ENCODE measurements around the gene GALNT12.

GALNT12 gene

DNA sequence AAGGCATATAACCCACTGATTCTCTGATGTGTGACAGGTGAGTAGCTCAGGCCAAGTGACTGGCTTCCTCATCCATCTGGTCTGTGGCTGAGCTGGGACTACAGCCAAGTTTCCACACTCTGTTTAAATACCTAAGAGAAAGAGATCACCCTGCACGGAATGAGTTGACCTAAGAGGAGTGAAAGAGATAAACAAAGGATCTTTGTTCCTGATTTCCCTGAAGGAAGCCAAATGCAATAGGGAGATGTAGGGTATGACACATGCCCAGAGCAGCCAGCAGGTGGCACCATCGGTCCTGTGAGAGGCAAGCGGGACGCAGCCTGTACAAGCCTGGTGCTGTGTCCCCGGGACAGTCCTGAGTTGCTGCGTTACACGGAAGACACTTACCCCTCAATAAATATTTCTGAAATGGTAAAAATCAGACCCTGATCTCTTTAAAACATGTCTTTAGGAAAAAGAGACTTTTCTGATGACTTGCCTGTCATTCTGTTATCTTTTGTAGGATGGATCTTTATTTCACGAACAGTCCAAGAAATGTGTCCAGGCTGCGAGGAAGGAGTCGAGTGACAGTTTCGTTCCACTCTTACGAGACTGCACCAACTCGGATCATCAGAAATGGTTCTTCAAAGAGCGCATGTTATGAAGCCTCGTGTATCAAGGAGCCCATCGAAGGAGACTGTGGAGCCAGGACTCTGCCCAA is 41.1 kb downstream of the GALNT12 start:
- peak; percentile 85 for DNase-seq (ENCODE audit: low read depth)
- no peak overlapping the region for H3K4me3 ChIP-seq (ENCODE audit: low read depth, low read length)
- TF ChIP-seq, protein P1, sequence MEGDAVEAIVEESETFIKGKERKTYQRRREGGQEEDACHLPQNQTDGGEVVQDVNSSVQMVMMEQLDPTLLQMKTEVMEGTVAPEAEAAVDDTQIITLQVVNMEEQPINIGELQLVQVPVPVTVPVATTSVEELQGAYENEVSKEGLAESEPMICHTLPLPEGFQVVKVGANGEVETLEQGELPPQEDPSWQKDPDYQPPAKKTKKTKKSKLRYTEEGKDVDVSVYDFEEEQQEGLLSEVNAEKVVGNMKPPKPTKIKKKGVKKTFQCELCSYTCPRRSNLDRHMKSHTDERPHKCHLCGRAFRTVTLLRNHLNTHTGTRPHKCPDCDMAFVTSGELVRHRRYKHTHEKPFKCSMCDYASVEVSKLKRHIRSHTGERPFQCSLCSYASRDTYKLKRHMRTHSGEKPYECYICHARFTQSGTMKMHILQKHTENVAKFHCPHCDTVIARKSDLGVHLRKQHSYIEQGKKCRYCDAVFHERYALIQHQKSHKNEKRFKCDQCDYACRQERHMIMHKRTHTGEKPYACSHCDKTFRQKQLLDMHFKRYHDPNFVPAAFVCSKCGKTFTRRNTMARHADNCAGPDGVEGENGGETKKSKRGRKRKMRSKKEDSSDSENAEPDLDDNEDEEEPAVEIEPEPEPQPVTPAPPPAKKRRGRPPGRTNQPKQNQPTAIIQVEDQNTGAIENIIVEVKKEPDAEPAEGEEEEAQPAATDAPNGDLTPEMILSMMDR (IDR thresholded peaks at IDR 0.05; ENCODE audit: insufficient read depth, low read depth, low read length, missing control alignments) = peak; percentile 94

DNA sequence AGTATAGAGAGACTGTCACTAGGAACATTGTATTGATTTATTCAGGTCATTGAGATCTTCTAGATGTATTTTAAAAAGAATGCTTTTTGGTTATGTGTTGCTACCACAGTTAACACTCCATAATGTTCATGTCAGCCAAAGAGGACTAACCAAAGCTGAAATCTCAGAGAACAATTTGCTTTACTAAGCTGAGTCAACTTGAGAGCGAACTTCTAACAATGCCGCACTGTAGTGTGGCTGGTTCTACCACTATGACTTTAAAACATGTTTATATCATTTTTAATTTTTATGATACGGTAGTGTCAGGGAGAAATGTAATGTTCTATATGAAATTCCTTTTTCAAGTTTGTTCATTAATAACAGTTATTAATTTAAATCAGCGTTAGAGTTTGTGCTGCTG is 42.1 kb downstream of the GALNT12 start:
- H3K4me3 ChIP-seq (ENCODE audit: low read depth, low read length) = no peak overlapping the region
- DNase-seq (ENCODE audit: low read depth) = no peak

DNA sequence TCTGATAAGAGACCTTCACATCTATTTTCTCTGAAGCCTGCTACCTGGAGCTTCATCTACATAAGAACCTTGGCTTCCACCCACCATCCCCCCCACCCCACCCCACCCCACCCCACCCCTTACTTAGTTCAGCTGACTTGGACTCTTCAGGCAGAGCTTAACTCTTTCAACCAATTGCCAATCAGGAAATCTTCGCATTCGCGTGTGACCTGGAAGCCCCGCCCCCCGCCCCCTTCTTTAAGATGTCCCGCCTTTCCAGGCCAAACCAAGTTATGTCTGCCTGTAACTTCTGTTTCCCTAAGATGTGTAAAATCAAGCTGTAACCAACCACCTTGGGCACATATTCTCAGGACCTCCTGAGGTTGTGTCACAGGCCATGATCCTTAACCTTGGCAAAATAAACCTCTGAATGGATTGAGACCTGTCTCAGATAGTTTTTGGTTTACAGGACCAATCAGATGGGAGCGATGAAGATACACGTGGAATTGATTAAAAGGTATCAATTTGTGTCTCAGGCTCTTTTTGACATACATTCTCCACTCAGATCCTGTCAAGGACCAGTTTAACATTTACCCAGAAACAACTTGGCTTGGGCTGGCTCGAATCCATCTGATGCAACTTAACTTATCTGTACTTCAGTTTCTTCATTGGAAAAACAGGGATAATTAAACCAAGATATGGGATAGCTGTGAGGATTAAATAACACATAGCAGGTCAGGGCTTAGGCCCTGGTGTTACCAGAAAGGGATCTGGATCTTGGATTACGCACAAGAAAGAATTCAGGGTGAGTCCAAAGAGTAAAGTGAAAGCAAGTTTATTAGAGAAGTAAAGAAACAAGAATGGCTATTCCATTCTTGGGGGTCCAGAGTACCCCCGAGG is 43.6 kb downstream of the GALNT12 start:
- no peak overlapping the region for H3K4me3 ChIP-seq (ENCODE audit: low read depth, low read length)
- TF ChIP-seq, protein P1 (IDR thresholded peaks at IDR 0.05; ENCODE audit: insufficient read depth, low read depth, low read length, missing control alignments) = no peak
- DNase-seq (ENCODE audit: low read depth) = no peak

More for the DNA sequence above, 42.1 kb downstream of the GALNT12 start:
- TF ChIP-seq, protein P1 (IDR thresholded peaks at IDR 0.05; ENCODE audit: insufficient read depth, low read depth, low read length, missing control alignments) = no peak

DNA sequence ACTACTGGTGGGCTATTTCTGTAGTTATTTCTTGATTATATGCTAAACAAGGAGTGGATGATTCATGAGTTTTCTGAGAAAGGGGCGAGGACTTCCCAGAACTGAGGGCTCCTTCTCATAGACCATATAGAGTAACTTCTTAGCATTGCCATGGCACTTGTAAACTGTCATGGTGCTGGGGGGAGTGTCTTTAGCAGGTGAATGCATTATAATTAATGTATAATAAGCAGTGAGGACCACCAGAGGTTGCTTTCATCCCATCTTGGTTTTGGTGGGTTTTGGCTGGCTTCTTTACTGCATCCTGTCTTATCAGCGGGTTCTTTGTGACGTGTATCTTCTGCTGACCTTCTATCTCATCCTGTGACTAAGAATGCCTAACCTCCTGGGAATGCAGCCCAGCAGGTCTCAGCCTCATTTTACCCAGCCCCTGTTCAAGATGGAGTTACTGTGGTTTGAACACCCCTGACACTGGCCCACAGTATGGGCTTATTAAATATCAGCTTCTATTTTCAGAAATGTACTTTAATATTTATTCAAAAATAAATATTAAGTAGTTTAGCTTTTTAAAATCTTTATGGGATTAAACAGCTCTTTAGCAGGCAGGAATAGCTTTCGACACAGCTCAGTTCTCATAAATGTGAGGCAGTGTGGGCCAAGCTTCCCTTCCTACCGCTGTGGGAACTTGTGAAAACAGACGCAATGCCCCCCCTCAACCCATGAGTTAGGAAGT is 44.4 kb downstream of the GALNT12 start:
- no peak overlapping the region for H3K4me3 ChIP-seq (ENCODE audit: low read depth, low read length)
- TF ChIP-seq, protein P1 (IDR thresholded peaks at IDR 0.05; ENCODE audit: insufficient read depth, low read depth, low read length, missing control alignments) = no peak
- DNase-seq (ENCODE audit: low read depth) = no peak

DNA sequence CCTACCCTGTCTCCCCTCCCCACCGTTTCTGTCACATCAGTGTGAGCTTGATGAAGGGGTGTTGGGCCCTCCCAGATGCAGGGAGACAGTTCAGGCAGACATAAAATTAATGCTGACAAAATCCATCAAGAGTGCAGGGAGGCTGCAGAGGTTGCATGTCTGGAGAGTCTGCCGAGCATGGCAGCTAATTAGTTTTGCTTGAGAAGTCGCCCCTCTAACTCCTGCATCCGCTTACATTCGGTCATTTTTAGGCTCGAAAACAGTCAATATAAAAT is 44.9 kb downstream of the GALNT12 start:
- no peak overlapping the region for H3K4me3 ChIP-seq (ENCODE audit: low read depth, low read length)
- TF ChIP-seq, protein P1 (IDR thresholded peaks at IDR 0.05; ENCODE audit: insufficient read depth, low read depth, low read length, missing control alignments) = no peak
- DNase-seq (ENCODE audit: low read depth) = no peak

DNA sequence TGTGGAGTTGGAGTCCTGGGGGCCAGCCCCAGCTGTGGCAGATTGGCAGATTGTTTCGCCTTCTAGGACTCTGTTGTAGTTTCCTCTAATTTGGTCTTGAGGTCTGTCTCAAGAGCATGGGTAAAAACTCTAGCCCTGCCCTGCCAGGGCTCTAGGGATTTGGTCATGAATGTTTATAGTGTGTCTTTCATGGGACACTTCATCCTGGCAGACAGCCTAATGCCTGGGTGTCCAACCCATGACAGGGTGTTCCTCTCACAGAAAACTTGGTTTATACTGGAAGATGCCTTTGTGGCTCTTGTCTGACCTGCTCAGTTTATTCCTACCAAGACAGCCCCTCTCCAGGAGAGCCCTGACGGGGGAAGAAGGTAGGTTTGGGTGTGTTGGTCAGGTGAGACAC is 45.5 kb downstream of the GALNT12 start:
- no peak for DNase-seq (ENCODE audit: low read depth)
- TF ChIP-seq, protein P1 (IDR thresholded peaks at IDR 0.05; ENCODE audit: insufficient read depth, low read depth, low read length, missing control alignments) = no peak
- H3K4me3 ChIP-seq (ENCODE audit: low read depth, low read length) = no peak overlapping the region

Data from GM12865 (cell line).